Activated CD4-positive, CD25-positive, alpha-beta regulatory T cell treated with anti-CD3 and anti-CD28 coated beads, Interleukin-2, amount 50 U/mL, for 16 hours (primary cell): Measurements from ENCODE around the gene PLD4.
"Not testable (repeated sequence)": the region's sequence is repeated elsewhere in the genome, so short reads cannot be mapped to it uniquely, and the experiment has no call there.

Source experiments
- DNase-seq: peaks from one replicate; pipeline ENCODE4 v3.0.0-alpha.2; 2020; ENCODE audit warnings: low read depth, low spot score

The PLD4 gene

GRCh38 chr14:104940526-104941150 is 16.0 kb downstream of the PLD4 start:
- DNase-seq = no peak

GRCh38 chr14:104941508-104942365 is 17.1 kb downstream of the PLD4 start:
- DNase-seq = no peak

- no peak for DNase-seq
Measured at GRCh38 chr14:104942586-104942985, 17.9 kb downstream of the PLD4 start.

GRCh38 chr14:104943216-104944015 is 18.7 kb downstream of the PLD4 start:
- not testable (repeated sequence) for DNase-seq

GRCh38 chr14:104944016-104944308 is 19.3 kb downstream of the PLD4 start:
- not testable (repeated sequence) for DNase-seq

GRCh38 chr14:104944436-104945205 is 19.9 kb downstream of the PLD4 start:
- DNase-seq = not testable (repeated sequence)

- DNase-seq = not testable (repeated sequence)
Measured at GRCh38 chr14:104945266-104945665, 20.6 kb downstream of the PLD4 start.

- DNase-seq = not testable (repeated sequence)
Measured at GRCh38 chr14:104945986-104946965, 21.6 kb downstream of the PLD4 start.

- DNase-seq = not testable (repeated sequence)
Measured at GRCh38 chr14:104947201-104947600, 22.5 kb downstream of the PLD4 start.

GRCh38 chr14:104947881-104948735 is 23.4 kb downstream of the PLD4 start:
- not testable (repeated sequence) for DNase-seq

GRCh38 chr14:104948736-104949031 is 24.0 kb downstream of the PLD4 start:
- DNase-seq = no peak

- DNase-seq = not testable (repeated sequence)
Measured at GRCh38 chr14:104949406-104949955, 24.8 kb downstream of the PLD4 start.

GRCh38 chr14:104950021-104950420 is 25.3 kb downstream of the PLD4 start:
- no peak for DNase-seq

GRCh38 chr14:104950701-104951100 is 26.0 kb downstream of the PLD4 start:
- not testable (repeated sequence) for DNase-seq

GRCh38 chr14:104951863-104952657 is 27.4 kb downstream of the PLD4 start:
- not testable (repeated sequence) for DNase-seq

- DNase-seq = no peak
Measured at GRCh38 chr14:104953097-104953496, 28.4 kb downstream of the PLD4 start.

GRCh38 chr14:104953896-104954656 is 29.4 kb downstream of the PLD4 start:
- DNase-seq = no peak
